Measurements from ENCODE around the gene C8G. TPM values are rescaled to one million over a fixed set of nuclear protein-coding genes. Genes with fewer than 3 reads are reported as not detected.

Gene C8G
- total and polyA plus RNA-seq, 2 of the 4 experiments (the other 2 are of a cell fraction), result 0.80 TPM; not detected in 1

GRCh38 chr9:136954270-136955083 is 9.4 kb downstream of the C8G start (continued):
- no peak for TF ChIP-seq SMC3 (IDR thresholded peaks at IDR 0.05; ENCODE audit: low read depth, low read length)

- Histone ChIP-seq H3K4me1 (ENCODE audit: control insufficient read depth, insufficient read depth, low read length) (no peaks in the 10 kb centered on the region; the same call in 1 of the 2 replicates), H3K9me1 (ENCODE audit: insufficient read depth, low read length) (no peaks in the 10 kb centered on the region), H3K9ac (ENCODE audit: low read depth, low read length) (no peak overlapping the region), H2BK20ac (ENCODE audit: low read depth, low read length) (no peak overlapping the region), H3K56ac (ENCODE audit: extremely low read depth, insufficient read depth, low read length) (no peak overlapping the region), H3K4me3 (ENCODE audit: insufficient read depth, low read depth, low read length) (no peak overlapping the region), H2BK15ac (ENCODE audit: low read depth, low read length) (no peak overlapping the region), H4K91ac (ENCODE audit: insufficient read depth, low read depth, low read length) (no peak overlapping the region), H4K20me1 (ENCODE audit: insufficient read depth, low read length) (no peaks in the 10 kb centered on the region), H3K18ac (ENCODE audit: low read depth, low read length) (no peak overlapping the region), H2BK120ac (ENCODE audit: low read depth, low read length) (no peak overlapping the region), H3K79me1 (ENCODE audit: low read depth in 1 of 2, low read length in 2 of 2) (no peaks in the 10 kb centered on the region), H4K8ac (ENCODE audit: low read depth in 2 of 2, low read length in 2 of 2) (no peak overlapping the region), H3K27ac (ENCODE audit: insufficient read depth, low read length) (no peak overlapping the region), H2AK5ac (ENCODE audit: low read depth, low read length) (no peak overlapping the region), H2AK9ac (replicated peaks; ENCODE audit: low read depth, low read length, poor library complexity) (no peak overlapping the region), H2BK5ac (ENCODE audit: low read depth, low read length, poor library complexity, severe bottlenecking) (no peak overlapping the region), H2AFZ (replicated peaks; ENCODE audit: low read length, poor library complexity) (no peak overlapping the region), H3K4me2 (ENCODE audit: low read depth, low read length) (no peak overlapping the region), H4K5ac (ENCODE audit: low read depth, low read length) (no peak overlapping the region), H3K9me3 (ENCODE audit: control insufficient read depth, insufficient read depth, low read length) (peaks cover 3% of the 10 kb centered on the region), H3K36me3 (ENCODE audit: control insufficient read depth, insufficient read depth, low read length) (no peaks in the 10 kb centered on the region), H3K27me3 (ENCODE audit: control insufficient read depth, insufficient read depth, low read length) (peaks cover 21% of the 10 kb centered on the region), H3K4ac (ENCODE audit: low read depth, low read length) (no peak overlapping the region), H3K14ac (replicated peaks; ENCODE audit: low read depth, low read length) (no peak overlapping the region), H3K23ac (ENCODE audit: low read depth, low read length) (no peak overlapping the region)
- ChIA-PET POLR2A (ENCODE audit: unreplicated experiment) (no interaction called here), CTCF (no interaction called here)
- no peak for TF ChIP-seq SMC3 (IDR thresholded peaks at IDR 0.05; ENCODE audit: low read depth, low read length)
- no peak for TF ChIP-seq MAFK (IDR thresholded peaks at IDR 0.05; ENCODE audit: low read depth, low read length)
- TF ChIP-seq RAD21 (IDR thresholded peaks at IDR 0.05; ENCODE audit: low read length), result no peak
- TF ChIP-seq FOS (IDR thresholded peaks at IDR 0.05; ENCODE audit: low read depth, low read length), result no peak
- TF ChIP-seq ELK1 (IDR thresholded peaks at IDR 0.05; ENCODE audit: borderline replicate concordance, low read depth, low read length), result no peak
- TF ChIP-seq NFE2L2 (IDR thresholded peaks at IDR 0.05; ENCODE audit: low read depth, low read length), result no peak
- TF ChIP-seq RCOR1 (IDR thresholded peaks at IDR 0.05; ENCODE audit: insufficient replicate concordance, low read length), result no peak
- TF ChIP-seq BHLHE40 (IDR thresholded peaks at IDR 0.05; ENCODE audit: low read depth, low read length), result no peak
- TF ChIP-seq CEBPB (IDR thresholded peaks at IDR 0.05; ENCODE audit: low read depth, low read length), result no peak
- no peak for TF ChIP-seq USF2 (IDR thresholded peaks at IDR 0.05; ENCODE audit: low read depth, low read length)
- TF ChIP-seq RFX5 (IDR thresholded peaks at IDR 0.05; ENCODE audit: low read depth, low read length), result no peak
- ATAC-seq (ENCODE audit: low read depth) (no peak), DNase-seq (no peak)
- in situ Hi-C loops (cut with MboI; ENCODE audit: low sequenced_read_pairs) (no loop called here), dilution Hi-C loops (cut with HindIII; ENCODE audit: low sequenced_read_pairs, unreplicated experiment) (no loop called here), intact Hi-C loops (cut with micrococcal nuclease) (no loop called here)
- 74% methylated on average over 10 of the region's 14 CpGs; no CpG with 5 or more reads in 1 of the 2 experiments for WGBS, 2 experiments (ENCODE audit: extremely low coverage in 2 of 2, insufficient read length in 1 of 2)
- no TSS peak for BruUV-seq (replicated peaks)
Observed at GRCh38 chr9:136955202-136955942, 10.3 kb downstream of the C8G start.

Measured in IMR-90 (cell line).